ENCODE data around the gene MSANTD1.

MSANTD1 gene

DNA sequence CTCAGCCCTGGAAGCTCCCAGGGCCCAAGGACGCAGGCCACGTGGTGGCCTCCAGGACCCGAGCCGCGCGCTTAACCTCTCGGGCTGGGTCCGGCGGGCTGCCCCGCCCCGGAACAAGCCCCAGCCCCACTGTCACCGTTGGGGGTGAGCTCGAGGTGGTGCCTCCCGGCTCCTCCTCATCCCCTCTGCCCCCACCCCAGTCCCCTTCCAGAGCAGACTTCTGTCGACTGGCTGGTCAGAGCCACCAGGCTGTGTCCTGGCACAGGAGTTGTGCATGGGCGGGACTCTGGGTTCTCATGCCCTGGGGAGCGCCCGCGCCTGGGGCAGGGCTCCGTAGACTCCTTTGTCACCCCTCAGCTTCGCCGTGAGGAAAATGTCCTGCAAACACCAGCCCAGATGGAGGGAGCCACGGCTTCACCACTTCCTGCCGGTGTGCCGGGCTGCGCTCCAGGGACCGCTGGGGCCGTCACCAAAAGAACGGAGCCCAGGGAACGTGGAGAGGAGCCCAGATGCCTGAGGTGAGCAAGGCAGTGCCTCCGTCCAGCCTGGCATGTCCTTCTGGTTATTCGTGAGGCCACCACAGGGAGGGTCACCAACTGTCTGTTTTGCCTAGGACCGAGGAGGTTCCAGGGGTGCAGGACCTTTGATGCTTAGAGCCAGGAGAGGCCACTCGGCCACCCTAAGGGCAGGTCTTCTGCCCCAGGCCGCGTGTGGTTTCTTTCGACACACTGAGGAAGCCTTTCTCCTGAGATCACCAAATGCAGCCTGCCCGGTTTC, 36.8 kb downstream of the MSANTD1 start:
- in situ Hi-C loops (cut with HindIII; ENCODE audit: low sequenced_read_pairs): no loop called here

DNA sequence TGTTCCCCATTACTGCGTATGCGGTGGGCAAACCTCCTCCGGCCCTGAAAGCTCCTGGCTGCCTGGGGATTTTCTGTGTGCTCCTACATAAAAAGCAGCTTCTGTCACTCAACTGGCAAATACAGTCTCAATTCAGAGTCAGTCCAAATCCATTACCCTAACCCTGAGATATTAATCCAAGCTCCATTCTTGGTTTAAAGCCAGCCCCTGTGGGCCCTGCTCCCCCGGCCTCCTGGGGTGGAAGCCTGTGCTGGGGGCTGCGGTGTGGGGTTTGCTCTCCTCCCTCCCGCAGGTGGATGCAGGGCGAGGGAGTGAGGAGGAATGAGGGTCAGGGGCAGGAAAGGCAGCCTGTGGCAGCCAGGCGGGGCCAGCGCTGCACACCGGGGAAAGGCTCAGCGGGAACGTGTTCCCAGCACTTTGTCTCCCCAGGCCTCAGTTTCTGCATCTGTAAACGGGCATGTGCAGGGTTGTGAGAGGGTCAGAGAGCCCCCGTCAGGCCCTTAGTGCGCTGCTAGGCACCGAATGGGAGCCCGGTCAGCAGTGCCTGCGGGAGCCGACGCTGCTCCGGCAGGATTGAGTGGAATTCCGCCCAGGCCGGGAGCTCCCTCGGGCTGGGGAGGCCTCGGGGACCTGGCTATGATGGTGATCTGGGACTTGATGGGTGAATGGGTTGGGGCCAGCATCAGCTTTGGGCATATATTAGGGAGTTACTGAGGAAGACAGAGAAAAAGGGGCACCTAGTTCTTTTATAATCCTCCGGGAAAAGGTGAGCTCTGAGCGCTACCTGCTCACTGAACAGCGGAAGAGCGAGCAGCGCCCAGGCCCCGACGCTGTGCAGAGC, 37.6 kb downstream of the MSANTD1 start:
- in situ Hi-C loops (cut with HindIII; ENCODE audit: low sequenced_read_pairs): no loop called here

DNA sequence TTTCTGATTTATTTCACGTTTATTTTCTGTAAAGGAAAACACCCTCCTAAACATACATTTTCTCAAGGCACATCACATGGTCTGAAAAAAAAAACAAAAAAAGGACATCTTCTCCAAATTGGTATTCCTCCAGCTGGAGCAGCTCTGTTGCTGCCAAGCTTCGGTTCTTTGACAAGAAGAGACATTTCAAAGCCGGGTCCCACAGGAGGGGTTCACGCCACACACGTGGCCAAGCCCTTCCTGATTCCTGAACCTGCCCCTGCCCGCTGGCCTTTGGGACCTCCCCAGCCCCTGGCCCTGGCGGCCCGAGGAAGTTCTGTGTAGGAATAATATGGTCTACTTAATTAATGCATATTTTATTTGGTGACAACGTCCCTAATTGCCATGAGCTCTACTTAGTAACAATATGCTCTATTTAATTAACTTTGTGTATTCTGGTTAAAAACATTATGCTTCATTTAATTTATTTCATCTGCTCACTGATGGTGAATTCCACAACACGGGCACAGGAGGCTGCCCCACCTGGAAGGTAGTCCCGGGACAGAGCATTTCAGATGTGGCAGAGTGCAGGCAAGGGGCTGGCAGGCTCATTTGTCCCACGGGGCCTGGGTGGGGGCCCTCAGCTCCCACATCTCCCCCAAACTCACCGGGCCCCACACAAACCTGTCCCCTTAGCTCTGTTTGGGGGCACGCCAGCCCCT, 38.5 kb downstream of the MSANTD1 start:
- in situ Hi-C loops (cut with HindIII; ENCODE audit: low sequenced_read_pairs): no loop called here

DNA sequence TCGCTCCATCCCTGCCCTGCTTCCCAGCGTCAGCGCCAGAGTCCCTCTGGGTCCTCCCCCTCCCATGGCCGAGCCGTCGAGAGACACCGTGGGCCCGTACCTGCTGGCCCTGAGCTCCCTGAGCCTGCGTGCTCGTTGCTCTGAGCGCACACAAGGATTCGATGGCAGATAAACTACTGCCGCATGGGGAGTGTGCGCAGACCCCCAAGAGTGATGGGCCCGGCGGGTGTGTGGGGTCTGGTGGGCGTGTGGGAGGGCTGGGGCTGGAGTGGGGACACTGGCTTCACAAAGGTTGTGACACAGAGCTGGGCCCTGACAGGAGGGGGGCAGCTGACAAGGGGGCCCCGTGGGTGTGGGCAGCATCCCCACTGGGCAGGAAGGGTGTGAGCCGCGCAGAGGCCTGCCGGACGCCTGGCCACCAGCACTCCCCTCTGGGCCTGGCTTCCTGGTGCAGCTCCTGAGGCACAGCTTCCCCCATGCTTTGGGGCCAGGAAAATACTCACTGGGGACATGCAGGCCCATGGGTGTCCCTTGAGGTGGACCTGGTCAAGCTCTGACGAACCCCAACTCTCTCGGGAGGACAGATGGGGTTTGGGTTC, 39.1 kb downstream of the MSANTD1 start:
- in situ Hi-C loops (cut with HindIII; ENCODE audit: low sequenced_read_pairs): no loop called here

DNA sequence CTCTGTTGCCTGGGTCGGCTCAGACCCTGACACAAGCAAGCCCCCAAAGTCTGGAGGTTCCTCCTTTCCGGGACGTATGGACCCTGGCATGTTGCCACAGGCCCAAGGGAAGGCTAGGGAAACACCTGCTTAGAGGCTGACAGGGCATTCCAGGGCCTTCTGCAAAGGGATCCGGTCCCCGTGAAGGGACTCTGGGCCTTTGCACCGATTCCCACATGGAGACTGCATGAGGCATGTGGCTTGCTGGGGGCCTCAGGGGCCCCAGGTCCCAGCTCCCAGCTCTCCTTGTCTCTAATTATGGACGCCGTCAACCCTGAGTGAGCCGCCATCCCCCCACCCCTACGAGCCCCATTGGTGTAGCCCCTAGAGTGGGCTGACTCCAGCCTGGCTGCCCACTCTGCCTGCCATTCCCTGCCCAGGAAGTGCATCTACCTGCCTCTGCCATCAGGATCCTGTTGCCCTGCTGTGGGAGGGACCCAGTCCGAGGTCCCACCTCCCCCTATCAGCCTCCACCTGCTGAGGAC, 39.7 kb downstream of the MSANTD1 start:
- in situ Hi-C loops (cut with HindIII; ENCODE audit: low sequenced_read_pairs): no loop called here

DNA sequence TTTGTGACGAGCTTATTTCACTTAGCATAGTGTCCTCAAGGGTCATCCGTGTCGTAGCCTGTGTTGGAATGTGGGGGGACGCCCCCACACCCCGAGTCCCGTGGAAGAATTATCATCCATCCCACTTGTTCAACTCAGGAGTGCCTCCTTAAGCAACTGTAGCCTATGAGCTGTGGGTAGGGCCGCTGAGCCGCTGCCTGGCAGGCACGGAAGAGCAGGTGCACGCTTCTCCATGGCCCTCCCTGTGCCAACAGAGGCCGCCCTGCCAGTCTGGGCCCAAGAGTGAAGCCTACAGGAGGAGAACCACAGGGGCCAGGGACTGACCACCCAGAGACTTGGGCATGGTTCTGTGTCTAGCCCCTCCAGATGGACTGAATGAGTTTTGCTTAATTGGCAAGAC, 41.5 kb downstream of the MSANTD1 start:
- in situ Hi-C loops (cut with HindIII; ENCODE audit: low sequenced_read_pairs): no loop called here

DNA sequence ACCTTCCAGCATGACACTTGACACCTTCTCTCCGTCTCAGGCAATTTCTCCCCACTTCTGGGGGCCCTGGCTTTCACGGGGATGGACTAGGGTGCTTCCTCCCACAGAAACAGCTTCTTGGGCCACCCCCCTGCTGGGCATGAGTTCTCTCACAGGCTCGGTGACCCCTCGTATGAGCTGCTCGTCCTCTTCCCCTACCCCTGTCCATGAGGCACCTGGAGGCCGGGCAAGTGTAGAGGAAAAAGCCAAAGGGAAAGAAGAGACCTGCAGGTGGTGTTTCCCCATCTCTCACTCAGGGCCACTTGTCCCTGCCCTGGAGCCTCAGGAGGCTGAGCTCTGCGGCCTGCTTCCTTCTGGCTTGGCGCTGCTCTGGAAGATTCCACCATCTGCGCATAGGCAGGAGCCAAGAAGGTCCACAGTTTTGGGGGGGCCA, 41.9 kb downstream of the MSANTD1 start:
- in situ Hi-C loops (cut with HindIII; ENCODE audit: low sequenced_read_pairs): no loop called here

DNA sequence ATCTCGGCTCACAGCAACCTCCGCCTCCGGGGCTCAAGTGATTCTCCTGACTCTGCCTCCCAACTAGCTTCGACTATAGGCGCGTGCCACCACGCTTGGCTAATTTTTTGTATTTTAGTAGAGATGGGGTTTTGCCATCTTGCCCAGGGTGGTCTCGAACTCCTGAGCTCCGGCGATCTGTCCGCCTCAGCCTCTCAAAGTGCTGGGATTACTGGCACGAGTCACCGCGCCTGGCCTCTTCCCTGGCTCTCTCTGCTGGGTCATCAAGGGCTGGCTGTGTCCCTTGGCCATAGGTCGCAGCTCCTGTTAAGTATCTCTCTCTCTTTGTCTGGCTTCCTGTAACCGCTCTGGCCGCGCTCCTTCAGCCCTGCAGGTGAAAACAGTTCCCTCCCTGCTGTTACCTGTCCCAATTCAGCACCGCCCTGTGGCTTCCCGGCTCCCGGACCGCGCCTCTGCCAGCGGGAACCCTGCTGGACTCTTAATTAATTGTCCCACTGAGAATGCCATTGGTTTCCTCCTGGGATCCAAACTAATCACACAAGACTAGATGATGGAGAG, 42.5 kb downstream of the MSANTD1 start:
- in situ Hi-C loops (cut with HindIII; ENCODE audit: low sequenced_read_pairs): no loop called here

DNA sequence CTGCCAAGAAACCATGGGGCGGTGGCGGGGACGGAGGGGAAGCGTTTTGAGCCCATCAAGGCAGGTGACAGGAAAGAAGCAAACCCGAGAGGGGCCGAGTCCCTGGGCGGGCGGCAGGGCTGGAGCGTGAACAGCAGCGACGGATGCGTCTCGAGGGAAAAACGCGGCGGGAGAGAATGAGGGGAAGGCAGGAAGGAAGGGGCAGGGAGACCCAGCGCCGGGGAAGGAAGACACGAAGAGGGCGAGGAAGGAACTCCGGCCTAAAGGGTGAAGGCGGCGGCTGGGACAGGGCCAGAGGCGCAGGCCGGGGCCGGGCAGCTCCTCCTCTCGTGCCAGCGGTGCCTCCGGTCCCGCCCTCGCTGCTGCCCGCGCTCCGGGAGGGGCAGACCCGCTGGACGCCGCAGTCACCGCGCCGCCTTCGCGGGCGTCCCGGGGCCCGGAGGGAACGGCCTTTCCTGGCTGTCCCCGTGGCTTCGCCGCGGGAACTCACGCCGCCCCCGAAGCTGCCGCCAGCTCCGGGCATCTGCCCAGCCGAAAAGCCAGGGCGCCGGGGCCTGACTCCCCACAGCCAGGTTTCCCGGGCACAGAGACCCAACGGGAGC, 43.1 kb downstream of the MSANTD1 start:
- in situ Hi-C loops (cut with HindIII; ENCODE audit: low sequenced_read_pairs): no loop called here

DNA sequence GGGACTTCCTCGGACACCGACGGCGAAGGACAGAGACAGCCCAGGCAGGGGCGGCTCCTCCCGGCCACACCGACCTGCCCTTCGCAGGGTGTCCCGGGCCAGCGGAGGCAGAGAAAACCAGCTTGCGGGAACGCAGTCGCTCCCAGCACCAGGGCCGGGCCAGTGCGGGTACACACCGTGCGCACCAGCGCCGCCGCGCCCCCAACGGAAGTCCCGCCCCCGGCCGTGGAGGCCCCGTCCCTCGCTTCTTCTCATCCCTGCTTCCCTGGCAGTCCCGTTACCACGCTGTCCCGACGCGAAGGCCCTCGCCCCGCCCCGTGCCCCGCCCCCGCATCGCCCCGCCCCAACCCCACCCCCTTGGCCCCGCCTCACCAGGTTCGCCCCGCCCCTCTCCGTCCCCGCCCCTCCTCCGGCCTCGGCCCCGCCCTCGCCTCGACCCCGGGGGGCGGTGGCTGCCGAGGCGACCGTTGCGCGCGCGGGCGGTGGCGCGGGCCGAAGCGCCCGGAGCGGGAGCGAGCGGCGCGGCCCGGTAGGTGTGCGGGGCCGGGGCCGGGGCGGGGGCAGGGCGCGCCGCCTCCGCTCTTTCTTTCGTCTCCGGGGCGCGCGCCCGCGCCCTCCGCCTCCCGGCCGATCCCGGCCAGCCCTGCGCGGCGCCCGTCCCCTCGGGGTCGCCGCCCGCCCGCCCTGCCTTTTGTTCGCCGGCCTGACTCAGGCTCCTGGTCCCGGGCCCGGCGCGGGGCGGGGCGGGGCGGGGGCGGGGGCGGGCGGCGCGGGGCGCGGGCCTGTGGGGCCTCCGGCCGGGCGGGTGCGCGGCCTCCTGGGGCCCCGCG, 43.8 kb downstream of the MSANTD1 start, which contains the start of gene RGS12:
TSS of gene RGS12 (plus strand) at position 451 of the 830 bp plus-strand sequence. CDS start 23,150 bp downstream, outside the sequence.
- in situ Hi-C loops (cut with HindIII; ENCODE audit: low sequenced_read_pairs): no loop called here

DNA sequence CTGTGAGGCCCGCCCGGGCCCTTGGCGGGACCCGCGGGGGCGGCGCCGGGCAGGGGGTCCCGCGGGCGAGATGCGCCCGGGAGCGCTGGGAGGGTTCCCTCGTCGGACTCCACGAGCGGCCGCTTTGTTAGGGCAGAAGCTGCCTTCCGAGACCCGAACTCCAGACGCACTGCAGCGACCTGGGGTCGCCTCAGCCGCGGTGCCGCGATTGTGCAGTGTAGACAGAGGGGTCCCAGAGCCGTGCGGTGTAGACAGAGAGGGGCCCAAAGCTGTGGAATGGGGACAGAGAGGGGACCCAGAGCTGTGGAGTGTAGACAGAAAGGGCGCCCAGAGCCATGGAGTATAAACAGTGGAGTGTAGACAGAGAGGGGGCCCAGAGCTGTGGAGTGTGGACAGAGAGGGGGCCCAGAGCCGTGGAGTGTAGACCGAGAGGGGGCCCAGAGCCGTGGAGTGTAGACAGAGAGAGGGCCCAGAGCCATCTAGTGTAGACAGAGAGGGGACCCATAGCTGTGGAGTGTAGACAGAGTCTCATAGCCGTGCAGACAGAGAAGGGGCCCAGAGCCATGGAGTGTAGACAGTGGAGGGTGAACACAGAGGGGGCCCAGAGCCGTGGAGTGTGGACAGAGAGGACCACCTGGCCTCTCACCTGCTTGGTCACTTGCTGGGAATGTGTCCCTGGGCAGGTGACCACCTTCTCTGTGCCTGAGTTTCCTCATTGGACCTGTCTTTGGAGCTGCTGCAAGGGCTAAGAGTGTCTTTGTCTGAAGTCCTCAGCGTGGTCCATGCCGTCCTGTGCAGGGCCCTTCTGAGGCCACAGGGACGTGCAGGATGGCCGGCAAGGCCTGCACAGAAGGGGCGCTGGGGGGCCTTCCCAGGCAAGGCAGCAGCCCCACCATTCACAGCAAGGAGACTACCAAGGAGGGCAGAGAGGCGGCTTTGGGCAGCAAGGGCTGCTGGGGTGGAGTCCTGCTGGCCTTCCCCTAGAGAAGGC, 44.7 kb downstream of the MSANTD1 start:
- in situ Hi-C loops (cut with HindIII; ENCODE audit: low sequenced_read_pairs): no loop called here

DNA sequence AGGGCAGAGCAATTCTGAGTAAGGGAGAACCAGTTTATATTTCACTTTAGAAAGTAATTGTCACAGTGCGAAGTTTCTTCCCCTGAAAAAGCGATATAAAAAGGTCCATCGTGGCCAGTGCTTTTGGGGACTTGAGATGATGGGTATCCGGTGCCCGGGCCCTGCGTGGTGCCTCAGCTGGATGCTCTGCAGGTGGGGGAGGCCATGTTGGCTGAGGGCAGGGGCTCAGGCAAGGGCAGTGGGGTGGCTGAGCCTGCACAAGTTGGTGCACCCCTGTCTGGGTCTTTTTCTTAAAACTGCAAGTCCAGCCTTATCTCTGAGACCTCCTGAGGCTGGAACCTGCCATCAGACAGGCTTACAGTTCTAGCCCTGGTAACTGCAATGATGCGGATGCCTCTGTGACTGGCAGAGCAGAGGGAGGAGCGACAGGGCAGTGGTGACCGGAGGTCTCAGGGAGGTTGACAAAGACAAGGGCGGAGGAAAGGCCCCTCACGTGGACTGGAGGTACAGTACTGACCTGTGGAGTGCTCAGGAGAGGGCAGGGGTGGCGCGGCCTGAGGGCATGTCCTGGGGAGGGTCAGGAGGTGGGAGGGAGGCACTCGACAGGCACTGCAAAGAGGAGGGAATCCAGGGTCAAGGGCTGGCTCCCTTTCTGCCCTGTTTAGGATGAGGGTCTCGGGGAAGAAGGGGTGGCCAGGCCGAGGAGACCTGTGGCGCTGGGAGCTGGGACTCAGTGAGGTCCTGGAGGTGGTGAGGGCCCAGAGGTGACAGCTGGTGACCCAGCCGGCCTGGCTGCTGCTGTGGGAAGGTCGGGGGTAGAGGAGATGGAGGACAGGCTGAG, 45.7 kb downstream of the MSANTD1 start:
- in situ Hi-C loops (cut with HindIII; ENCODE audit: low sequenced_read_pairs): no loop called here

DNA sequence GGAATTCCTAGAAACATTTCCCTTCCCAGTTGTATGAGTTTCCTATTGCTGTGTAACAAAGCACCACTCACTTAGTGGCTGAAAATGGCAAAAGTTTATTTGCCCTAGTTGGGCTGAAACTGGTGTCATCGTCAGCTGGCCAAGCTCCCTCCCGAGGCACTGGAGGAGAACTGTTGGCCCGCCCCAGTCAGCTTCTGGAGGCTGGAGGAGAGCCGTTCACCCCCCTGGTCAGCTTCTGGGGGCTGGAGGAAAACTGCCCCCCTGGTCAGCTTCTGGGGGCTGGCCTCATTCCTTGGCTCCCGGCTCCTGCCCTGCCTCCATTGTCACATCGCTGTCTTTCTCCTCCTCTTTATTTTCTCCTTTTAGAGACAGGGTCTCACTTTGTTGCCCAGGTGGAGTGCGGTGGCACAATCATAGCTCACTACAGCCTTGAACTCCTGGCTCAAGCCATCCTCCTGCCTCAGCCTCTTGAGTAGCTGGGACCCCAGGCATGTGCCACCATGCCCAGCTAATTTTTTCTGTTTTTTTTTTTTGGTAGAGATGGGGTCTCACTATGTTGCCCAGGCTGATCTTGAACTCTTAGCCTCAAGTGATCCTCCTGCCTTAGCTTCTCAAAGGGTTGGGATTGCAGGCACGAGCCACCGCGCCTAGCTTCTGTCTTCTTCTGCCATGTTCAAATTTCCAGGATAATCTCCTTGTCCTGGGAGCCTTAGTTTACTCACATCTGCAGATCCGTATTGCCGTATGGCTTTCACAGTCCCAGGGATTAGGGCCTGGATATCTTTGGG, 47.1 kb downstream of the MSANTD1 start:
- in situ Hi-C loops (cut with HindIII; ENCODE audit: low sequenced_read_pairs): no loop called here

DNA sequence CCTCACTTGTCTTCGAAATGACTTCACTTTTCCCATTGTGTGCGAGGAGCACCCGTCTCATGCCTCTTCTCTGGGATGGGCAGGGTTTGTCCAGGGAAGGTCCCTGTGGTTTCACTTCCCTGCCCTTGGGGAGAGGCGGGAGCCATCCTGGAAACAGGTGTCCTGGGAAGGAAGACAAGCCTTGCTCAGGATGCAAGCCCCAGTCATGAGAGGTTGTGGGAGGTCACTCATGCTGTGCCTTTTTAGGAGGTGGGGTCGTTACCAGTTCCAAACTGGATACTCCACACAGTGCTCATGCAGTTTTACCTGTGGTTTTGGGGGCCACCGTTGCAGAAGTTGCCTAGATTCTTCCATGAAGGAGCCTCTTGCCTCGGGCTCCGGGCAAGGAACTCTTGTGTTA, 47.7 kb downstream of the MSANTD1 start:
- in situ Hi-C loops (cut with HindIII; ENCODE audit: low sequenced_read_pairs): no loop called here

DNA sequence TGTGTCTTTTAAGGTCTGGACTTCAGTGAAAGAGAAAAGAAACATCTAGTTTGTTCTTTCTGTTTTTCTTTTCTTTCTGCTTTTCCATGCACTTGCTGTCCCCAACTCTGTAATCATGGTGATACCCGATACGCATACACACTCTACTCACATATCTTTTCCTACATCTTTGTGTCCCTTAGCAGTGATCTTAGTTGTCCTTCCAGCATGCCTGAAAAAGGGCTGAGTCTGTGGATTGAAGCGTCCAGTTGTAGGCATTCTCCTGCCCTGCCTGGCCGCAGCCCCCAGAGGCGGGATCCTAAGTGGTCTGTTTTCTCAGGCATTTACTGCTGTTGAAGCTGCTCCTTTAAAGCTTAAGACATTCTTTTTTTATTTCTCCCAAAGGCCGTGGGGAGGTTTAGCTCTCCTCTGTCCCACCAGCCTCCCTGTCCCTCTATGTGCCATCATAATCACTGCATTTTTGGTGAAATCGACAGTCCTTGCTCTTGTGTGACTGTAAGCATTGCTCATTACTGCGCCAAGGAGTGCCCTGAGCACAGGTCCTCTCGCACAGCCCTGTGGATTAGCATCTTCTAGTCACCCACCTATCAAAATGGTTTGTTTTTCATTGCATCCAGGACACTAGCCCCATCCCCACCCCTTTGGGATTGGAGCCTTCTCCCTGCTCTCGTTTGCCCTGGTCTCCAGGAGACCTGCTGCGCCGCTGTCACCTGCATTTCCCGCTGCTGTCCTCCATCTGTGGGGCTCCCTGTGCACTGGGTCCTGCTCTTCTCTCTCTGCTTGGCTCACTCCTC, 48.3 kb downstream of the MSANTD1 start:
- in situ Hi-C loops (cut with HindIII; ENCODE audit: low sequenced_read_pairs): no loop called here

All from DLD1 (cell line).